COLO668 (cell line): ENCODE measurements around the gene STX1A.
"Not testable (repeated sequence)": the region's sequence is repeated elsewhere in the genome, so short reads cannot be mapped to it uniquely, and the experiment has no call there.

ENCODE experiments used
- DNase-seq: peaks from one replicate; lab custom pipeline; 2025; ENCODE audit not compliant: unreplicated experiment; lab: John Stamatoyannopoulos, UW

Gene STX1A

DNA sequence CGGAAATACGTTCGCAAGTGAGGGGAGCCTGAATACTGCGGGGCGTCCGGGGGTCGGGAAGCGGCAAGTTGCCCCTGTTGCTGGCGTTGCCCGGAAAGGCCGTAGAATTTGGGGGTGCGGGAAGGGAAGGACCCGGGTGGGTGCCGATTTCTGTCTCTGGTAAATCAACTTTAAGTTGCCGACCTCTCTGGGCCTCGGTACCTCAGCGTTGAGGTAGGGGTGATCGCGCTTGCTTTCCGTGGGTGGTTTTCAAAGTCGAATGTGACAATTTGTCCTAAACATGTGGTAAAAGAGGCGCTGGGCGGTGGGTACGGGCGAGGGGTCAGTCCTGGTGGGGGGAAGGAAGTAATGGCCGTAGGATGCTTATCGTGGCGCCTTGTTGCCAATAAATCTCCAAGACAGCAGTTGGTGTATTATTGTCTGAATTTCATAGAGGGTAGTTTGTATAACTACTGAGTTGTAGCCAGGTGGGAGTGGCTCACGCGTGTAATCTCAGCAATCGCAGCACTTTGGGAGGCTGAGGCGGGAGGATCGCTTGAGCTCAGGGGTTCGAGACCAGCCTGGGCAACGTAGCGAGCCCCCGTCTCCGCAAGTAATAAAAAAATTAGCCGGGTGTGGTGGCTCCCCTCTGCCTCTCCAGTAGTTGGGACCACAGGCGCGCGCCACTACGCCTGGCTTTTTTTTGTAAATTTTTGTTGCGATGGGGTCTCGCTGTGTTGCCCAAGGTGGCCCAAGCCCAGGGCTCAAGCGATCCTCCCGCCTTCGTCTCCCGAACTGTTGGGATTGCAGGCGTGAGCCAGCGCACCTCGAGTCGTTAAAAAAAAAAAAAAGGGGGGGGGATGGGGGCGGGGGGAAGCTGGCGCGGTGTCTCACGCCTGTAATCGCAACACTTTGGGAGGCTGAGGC, 35.4 kb downstream of the STX1A start:
- peak; percentile 23 for DNase-seq

DNA sequence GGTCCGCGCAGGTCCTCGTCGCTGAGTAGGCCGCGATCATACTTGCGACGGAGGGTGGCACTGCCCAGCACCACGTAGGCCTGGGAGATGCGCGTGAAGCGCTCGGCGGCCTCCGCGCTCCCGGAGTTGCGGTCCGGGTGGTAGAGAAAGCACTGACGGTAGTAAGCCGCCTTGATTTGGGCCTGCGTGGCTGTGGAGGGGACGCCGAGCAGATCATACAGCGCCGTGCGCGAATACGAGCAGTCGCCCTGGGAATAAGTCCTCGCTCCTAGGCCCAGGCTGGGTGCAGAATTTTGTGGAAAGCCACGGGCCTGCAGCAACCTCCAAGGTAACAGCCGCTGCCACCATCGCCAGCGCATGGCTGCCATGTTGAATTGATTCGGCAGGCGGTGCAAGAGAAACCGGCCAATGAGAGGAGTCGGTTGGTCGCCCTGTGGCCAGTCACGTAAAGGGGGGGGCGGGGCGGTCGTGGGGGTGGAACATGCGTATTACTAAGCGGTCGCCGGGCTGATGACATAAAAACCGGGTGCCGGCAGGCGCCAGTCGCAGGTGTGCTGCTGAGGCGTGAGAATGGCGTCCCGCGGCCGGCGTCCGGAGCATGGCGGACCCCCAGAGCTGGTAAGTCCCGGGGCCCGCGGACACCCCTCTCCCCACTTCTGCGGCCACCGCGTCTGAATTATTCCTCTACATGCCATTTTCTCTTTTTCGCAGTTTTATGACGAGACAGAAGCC, 36.2 kb downstream of the STX1A start, which contains the start of the genes BUD23 and DNAJC30:
BUD23 (plus strand) TSS at position 542 of the 732 bp plus-strand sequence; CDS start at position 571, 29 bp downstream.
DNAJC30 (minus strand) TSS at position 398 of the 732 bp plus-strand sequence; CDS start at position 368, 30 bp downstream.
- peak; percentile 97 for DNase-seq

GRCh38 chr7:73682745-73683055, 36.8 kb downstream of the STX1A start:
- no peak for DNase-seq

DNA sequence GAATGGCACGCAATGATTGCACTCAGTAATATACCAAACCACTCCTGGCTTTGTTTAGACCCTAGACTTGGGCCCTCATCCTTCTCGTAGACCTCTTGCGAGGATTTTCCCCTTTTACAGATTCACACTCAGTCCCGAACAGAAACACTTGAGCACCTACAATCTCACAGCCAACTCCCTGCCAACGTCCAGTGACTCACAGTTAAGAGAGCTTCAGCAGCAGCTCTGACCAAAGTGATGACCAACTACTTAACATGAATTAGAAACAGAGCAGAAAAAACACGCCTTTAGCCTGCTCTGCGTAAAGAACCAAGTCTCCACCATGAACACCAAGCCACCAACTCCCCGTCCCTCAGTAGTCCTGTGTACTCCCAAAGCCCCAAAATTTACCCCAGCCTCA, 38.4 kb downstream of the STX1A start:
- no peak for DNase-seq

DNA sequence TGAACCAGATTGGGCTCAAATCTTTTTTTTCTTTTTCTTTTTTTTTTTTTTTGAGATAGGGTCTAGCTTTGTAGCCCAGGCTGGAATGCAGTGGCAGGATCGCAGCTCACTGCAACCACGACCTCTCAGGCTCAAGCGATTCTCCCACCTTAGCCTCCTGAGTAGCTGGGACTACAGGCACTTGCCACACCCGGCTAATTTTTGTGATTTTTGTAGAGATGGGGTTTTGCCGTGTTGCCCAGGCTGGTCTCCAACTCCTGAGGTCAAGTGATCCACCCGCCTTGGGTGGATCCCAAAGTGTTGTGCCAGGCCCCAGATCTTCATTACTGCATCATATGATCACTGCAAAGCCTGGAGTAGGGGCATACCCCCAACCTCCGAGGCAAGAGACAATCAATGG, 39.0 kb downstream of the STX1A start:
- no peak for DNase-seq

- DNase-seq = no peak
Measured at GRCh38 chr7:73679709-73680108, 39.8 kb downstream of the STX1A start.

GRCh38 chr7:73678862-73679261, 40.6 kb downstream of the STX1A start:
- DNase-seq = no peak

GRCh38 chr7:73676062-73676461, 43.4 kb downstream of the STX1A start:
- not testable (repeated sequence) for DNase-seq

DNA sequence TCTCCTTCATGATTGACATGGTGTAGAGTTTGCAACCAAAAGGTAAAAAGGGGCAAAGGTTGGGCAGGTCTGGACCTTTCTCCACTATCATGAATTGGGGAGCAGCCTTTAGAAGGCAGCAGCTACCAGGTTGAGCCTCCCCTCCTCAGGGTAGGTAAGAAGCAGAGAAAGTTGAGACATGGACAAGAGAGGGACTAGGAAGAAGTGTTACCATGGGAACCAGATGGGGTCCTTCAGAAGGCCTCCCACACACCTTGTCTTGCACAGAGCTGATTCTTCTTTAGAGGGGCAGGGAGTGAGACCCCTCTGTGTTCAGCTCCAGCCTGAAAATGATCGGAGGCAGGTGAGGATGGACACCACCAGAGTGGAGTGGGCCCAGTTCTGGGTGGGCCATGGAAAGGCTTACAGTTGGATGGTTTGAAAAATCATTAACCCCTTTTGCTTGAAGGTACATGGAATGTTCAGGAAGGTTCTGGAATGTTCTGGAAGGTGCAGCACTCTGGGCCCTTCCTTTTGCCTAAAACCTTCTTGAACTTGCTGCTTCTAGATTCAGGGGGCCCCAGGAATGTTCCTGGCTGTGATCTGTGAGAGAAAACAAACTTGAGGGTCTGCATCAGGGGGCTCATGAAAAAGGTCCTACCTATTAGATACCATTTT, 44.9 kb downstream of the STX1A start:
- DNase-seq = no peak

GRCh38 chr7:73671857-73672445, 47.5 kb downstream of the STX1A start:
- no peak for DNase-seq

DNA sequence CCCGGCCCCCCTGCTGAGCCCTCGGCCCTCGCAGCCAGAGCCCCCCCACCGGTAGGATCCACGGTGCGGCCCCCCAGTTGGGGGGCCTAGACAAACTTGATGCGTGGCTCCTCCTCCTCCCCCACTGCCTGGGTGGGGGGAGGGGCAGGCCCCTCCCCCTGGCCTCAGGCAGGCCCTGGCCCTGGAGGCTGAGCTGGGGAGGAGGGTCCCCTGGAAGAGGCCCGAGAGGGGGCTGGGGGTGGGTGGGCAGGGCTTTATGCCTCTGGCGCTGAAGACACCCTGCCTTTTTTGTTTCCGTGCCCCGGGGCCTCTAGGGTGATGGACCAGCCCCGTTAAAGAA, 48.2 kb downstream of the STX1A start:
- DNase-seq = no peak

DNA sequence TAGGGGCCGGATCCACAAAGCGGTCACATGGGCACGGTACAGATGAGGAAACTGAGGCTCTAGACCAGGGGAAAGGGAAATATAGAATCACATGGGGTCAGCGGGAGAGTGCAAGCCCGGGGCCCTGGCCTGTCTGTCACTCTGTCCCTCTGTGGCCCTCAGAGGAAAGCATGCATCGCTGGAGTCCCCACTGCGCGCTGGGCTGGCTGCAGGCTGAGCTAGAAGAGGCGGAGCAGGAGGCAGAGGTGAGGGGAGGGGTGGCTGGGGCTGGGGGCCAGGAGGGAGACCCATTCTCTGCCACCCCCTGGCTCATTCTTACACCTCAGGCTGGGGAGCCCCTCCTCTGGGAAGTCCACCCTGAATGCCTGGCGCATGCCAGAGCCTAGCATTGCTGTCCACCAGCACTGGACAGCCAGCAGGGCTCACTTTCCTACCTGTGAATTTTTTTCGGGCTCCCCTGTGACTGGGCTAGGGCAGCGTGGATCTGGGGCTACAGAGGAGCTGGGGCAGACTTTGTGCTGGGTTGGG, 49.5 kb downstream of the STX1A start:
- DNase-seq = no peak

GRCh38 chr7:73669288-73669701, 50.2 kb downstream of the STX1A start:
- DNase-seq = no peak

- no peak for DNase-seq
Measured at GRCh38 chr7:73668886-73669230, 50.6 kb downstream of the STX1A start.

GRCh38 chr7:73668103-73668885, 51.2 kb downstream of the STX1A start:
- DNase-seq = peak; percentile 11

- peak; percentile 91 for DNase-seq
Measured at GRCh38 chr7:73667344-73668102, 51.9 kb downstream of the STX1A start, which contains the start of gene VPS37D. Gene VPS37D (plus strand): TSS chr7:73667831. CDS start chr7:73667959, 128 bp downstream.

DNA sequence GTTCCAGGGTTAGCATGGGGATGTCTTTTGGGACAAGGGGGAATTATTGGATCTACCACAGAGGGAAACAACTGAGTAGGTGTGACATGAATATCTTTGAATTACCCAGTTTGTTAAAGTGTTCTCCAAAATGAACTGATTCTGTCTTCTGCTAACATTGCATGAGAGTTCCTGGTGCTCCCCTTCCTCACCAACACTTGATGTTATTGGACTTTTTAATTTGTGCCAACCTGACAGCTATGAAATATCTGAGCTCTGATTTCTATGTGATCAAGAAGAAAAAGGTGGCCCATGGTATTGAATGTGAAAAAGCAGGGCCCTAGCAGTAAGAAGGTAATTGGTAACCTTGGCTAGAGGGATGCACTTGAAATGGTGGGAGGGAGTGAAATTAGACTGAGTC, 56.4 kb downstream of the STX1A start:
- no peak for DNase-seq

GRCh38 chr7:73660594-73660993, 58.9 kb downstream of the STX1A start:
- not testable (repeated sequence) for DNase-seq

GRCh38 chr7:73659983-73660382, 59.5 kb downstream of the STX1A start:
- DNase-seq = no peak
